Breast epithelium (tissue), 4 donors: ENCODE data around the gene ACLY. TPM values are rescaled to one million over a fixed set of nuclear protein-coding genes. Genes with fewer than 3 reads are reported as not detected.

Experiments used
- DNase-seq, 2 donors: peaks; one replicate each; pipeline ENCODE4 v3.0.0-alpha.2; 2019; ENCODE audit warnings: low spot score in 2 of 2
- H3K27ac ChIP-seq, 2 donors: fragments of 200-600 bp; sonication (generic) in 1 of 2; one replicate each; pipeline ENCODE4 v1.5.1; 2016 to 2019; ENCODE audit warnings: mild to moderate bottlenecking in 1 of 2
- H3K27me3 ChIP-seq, 2 donors: fragments of 200-600 bp; sonication (generic) in 1 of 2; one replicate each; pipeline versions ENCODE4 v1.5.1 to v1.6.0; 2017 to 2019; ENCODE audit warnings: control low read depth in 1 of 2, mild to moderate bottlenecking in 1 of 2
- H3K36me3 ChIP-seq: fragments of 200-600 bp; one replicate; pipeline ENCODE4 v1.5.1; 2019
- H3K4me1 ChIP-seq, 2 donors: fragments of 200-600 bp; sonication (generic); one replicate each; pipeline ENCODE4 v1.5.1; 2016 to 2019; ENCODE audit warnings: control low read depth in 1 of 2
- H3K4me3 ChIP-seq, 3 donors: fragments of 200-600 bp; sonication (generic); 1 replicate in 2 of 3; 2 replicates in 1 of 3; pipeline ENCODE4 v1.5.1; 2016 to 2019; ENCODE audit warnings: mild to moderate bottlenecking in 3 of 3, moderate library complexity in 2 of 3
- H3K9me3 ChIP-seq, 2 donors: fragments of 200-600 bp; sonication (generic) in 1 of 2; one replicate each; pipeline ENCODE4 v1.5.1; 2016 to 2019; ENCODE audit warnings: control low read depth in 1 of 2
- POLR2A ChIP-seq: fragments of 450-650 bp; IDR thresholded peaks from one replicate; pipeline ENCODE4 v1.6.1; 2016; ENCODE audit warnings: antibody characterized with exemption, mild to moderate bottlenecking, moderate library complexity
- POLR2AphosphoS5 ChIP-seq, 3 donors: sonication (generic); formaldehyde crosslinking; IDR thresholded peaks; one replicate each; pipeline ENCODE4 v1.6.1; 2017; ENCODE audit warnings: antibody characterized with exemption in 3 of 3
- intact Hi-C: fragments of 100-400 bp; cut with DNase I; formaldehyde crosslinking; loops from one replicate; pipeline ENCODE4 v1.15.1; 2023; ENCODE audit warnings: low total_unique reads
- total RNA-seq, 3 donors: library from RNA; depleted of rRNA; stranded (reverse); fragments of >200 nt; gene quantifications; one replicate each; pipeline ENCODE4 v1.1.0, GENCODE V29; 2016
- TF ChIP-seq, protein P1 (sequence below), 3 donors: fragments of 450-650 bp; IDR thresholded peaks; one replicate each; pipeline ENCODE4 v1.5.1; 2016 to 2017; ENCODE audit warnings: antibody characterized with exemption in 3 of 3, mild to moderate bottlenecking in 3 of 3, moderate library complexity in 3 of 3

Gene ACLY
- total RNA-seq, 3 donors from 2014 or later: 50.1 to 84.2 (median 66.3) TPM

DNA sequence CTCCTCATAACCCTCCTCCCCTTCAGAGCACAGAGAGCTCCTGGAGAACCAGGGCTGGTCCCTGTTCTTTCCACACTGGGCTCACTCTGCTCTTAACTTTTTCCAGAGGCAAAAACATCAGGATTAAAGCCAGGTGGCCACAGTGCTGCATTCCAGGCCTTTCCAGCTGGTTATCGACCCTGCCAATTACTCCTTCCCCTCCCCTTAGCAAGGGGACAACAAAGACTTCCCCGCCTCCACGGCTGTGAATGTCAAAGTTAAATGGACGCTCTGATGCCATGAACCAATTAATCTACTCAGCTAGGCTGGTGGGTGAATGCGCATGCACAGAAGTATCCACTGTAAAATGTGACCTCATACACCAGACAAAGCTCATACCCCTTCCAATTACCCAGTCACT, 23.1 kb downstream of the ACLY start:
- no peak for DNase-seq
- intact Hi-C loops: no loop called here
- H3K36me3 ChIP-seq: no peaks in the 10 kb centered on the region
- no peaks in the 10 kb centered on the region for H3K9me3 ChIP-seq
- H3K27ac ChIP-seq: peak overlapping the region in 1 of 2 donors; percentile 80
- H3K4me1 ChIP-seq: no peaks in the 10 kb centered on the region
- no peak overlapping the region for H3K4me3 ChIP-seq
- no peaks in the 10 kb centered on the region for H3K27me3 ChIP-seq
- TF ChIP-seq POLR2A (no peak), POLR2AphosphoS5 (IDR thresholded peaks at IDR 0.05) (peak in 2 of 3 donors; percentile 12 to 27)

GRCh38 chr17:41894791-41895331, 23.9 kb downstream of the ACLY start:
- DNase-seq: no peak
- TF ChIP-seq POLR2A (no peak), POLR2AphosphoS5 (IDR thresholded peaks at IDR 0.05) (peak in 1 of 3 donors; percentile 38)
- Histone ChIP-seq H3K36me3 (no peaks in the 10 kb centered on the region), H3K4me3 (no peak overlapping the region), H3K27me3 (no peaks in the 10 kb centered on the region), H3K9me3 (no peaks in the 10 kb centered on the region), H3K4me1 (no peaks in the 10 kb centered on the region), H3K27ac (peak overlapping the region in 1 of 2 donors; percentile 80)
- intact Hi-C loops: loop anchor here (5.0 kb wide), 1 partner anchor 1263 kb away; no protein-coding TSS in a partner anchor

DNA sequence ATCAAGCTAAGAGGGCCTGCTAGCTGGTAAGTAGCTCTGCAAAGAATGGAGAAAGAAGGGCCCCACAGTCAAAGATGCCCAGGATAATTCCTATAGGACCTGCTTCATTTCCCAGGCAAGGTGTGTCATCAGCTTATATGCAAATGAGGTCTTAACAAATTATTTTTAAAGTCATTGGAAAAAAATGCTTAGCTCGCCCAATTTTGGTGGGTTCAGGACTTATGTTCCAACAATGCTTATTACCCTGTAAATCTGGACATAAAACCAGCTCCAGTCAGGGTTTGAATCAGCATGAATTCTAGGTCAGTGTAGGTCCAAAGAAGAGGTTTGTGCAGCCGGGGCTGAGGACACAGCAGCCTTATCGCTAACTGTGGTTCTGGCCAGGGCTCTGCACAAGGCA, 25.4 kb downstream of the ACLY start:
- intact Hi-C loops: loop anchor here (5.0 kb wide), 1 partner anchor 1261 kb away; no protein-coding TSS in a partner anchor
- H3K36me3 ChIP-seq: no peaks in the 10 kb centered on the region
- no peak overlapping the region for H3K4me3 ChIP-seq
- DNase-seq: no peak
- H3K4me1 ChIP-seq: no peaks in the 10 kb centered on the region
- H3K27ac ChIP-seq: no peak overlapping the region
- TF ChIP-seq, protein P1, sequence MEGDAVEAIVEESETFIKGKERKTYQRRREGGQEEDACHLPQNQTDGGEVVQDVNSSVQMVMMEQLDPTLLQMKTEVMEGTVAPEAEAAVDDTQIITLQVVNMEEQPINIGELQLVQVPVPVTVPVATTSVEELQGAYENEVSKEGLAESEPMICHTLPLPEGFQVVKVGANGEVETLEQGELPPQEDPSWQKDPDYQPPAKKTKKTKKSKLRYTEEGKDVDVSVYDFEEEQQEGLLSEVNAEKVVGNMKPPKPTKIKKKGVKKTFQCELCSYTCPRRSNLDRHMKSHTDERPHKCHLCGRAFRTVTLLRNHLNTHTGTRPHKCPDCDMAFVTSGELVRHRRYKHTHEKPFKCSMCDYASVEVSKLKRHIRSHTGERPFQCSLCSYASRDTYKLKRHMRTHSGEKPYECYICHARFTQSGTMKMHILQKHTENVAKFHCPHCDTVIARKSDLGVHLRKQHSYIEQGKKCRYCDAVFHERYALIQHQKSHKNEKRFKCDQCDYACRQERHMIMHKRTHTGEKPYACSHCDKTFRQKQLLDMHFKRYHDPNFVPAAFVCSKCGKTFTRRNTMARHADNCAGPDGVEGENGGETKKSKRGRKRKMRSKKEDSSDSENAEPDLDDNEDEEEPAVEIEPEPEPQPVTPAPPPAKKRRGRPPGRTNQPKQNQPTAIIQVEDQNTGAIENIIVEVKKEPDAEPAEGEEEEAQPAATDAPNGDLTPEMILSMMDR (IDR thresholded peaks at IDR 0.05): no peak
- TF ChIP-seq POLR2A (no peak), POLR2AphosphoS5 (IDR thresholded peaks at IDR 0.05) (no peak)
- no peaks in the 10 kb centered on the region for H3K9me3 ChIP-seq
- no peaks in the 10 kb centered on the region for H3K27me3 ChIP-seq

GRCh38 chr17:41892021-41892376, 26.8 kb downstream of the ACLY start:
- H3K4me3 ChIP-seq: no peak overlapping the region
- no peak for TF ChIP-seq POLR2AphosphoS5 (IDR thresholded peaks at IDR 0.05)
- no peaks in the 10 kb centered on the region for H3K27me3 ChIP-seq
- H3K9me3 ChIP-seq: no peaks in the 10 kb centered on the region
- intact Hi-C loops: loop anchor here (5.0 kb wide), 1 partner anchor 1260 kb away; no protein-coding TSS in a partner anchor
- DNase-seq: no peak
- no peaks in the 10 kb centered on the region for H3K36me3 ChIP-seq
- no peaks in the 10 kb centered on the region for H3K4me1 ChIP-seq
- H3K27ac ChIP-seq: no peak overlapping the region

DNA sequence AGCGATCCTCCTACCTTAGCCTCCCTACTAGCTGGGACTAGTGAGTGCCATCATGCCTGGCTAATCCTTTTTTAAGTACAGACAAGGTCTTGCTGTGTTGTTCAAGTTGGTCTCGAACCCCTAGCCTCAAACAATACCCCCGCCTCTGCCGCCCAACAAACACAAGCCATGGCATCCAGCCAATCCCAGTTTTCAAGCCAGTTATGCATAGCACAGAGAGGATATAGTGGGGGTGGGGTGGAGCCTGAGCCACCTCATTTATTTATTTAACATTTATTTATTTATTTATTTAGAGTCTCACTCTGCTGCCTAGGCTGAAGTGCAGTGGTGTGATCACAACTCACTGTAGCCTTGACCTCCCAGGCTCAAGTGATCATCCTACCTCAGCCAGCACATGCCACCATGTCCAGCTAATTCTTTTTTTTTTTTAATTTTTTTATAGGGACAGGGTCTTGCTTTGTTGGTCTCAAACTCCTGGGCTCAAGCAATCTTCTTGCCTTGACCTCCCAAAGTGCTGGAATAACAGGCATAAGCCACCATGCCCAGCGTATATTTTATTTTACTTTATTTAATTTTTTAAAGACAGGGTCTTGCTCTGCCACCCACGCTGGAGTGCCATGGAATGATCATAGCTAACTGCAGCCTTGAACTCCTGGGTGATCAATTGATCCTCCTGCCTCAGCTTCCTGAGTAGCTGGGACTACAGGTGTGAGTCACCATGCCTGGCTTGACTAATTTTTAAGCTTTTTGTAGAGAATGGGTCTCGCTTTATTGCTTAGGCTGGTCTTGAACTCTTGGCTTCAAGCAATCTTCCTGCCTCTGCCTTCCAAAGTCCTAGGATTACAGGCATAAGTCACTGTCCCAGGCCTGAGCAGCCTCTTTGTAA, 27.4 kb downstream of the ACLY start:
- H3K27ac ChIP-seq: no peak overlapping the region
- intact Hi-C loops: loop anchor here (5.0 kb wide), 1 partner anchor 1259 kb away; no protein-coding TSS in a partner anchor
- H3K36me3 ChIP-seq: no peaks in the 10 kb centered on the region
- H3K4me3 ChIP-seq: no peak overlapping the region
- no peaks in the 10 kb centered on the region for H3K4me1 ChIP-seq
- DNase-seq: no peak
- H3K9me3 ChIP-seq: no peaks in the 10 kb centered on the region
- H3K27me3 ChIP-seq: no peaks in the 10 kb centered on the region
- TF ChIP-seq, protein P1 (IDR thresholded peaks at IDR 0.05): no peak
- TF ChIP-seq POLR2A (no peak), POLR2AphosphoS5 (IDR thresholded peaks at IDR 0.05) (no peak)

GRCh38 chr17:41888332-41888965, 30.3 kb downstream of the ACLY start:
- TF ChIP-seq POLR2AphosphoS5 (IDR thresholded peaks at IDR 0.05) (no peak), POLR2A (no peak)
- TF ChIP-seq, protein P1 (IDR thresholded peaks at IDR 0.05): no peak
- Histone ChIP-seq H3K27me3 (no peaks in the 10 kb centered on the region), H3K4me1 (no peaks in the 10 kb centered on the region), H3K27ac (no peak overlapping the region), H3K9me3 (no peaks in the 10 kb centered on the region), H3K4me3 (no peak overlapping the region), H3K36me3 (no peaks in the 10 kb centered on the region)
- DNase-seq: no peak
- intact Hi-C loops: no loop called here
